HG03135 (cell line): ENCODE results near the gene CTTNBP2.
"Not testable (repeated sequence)": the region's sequence is repeated elsewhere in the genome, so short reads cannot be mapped to it uniquely, and the experiment has no call there.

Experiments
- ATAC-seq: cut with Tn5 transposase; IDR thresholded peaks from one replicate; pipeline ENCODE4 v1.9.1; 2021; ENCODE audit warnings: mild to moderate bottlenecking, moderate library complexity; ENCODE audit not compliant: unreplicated experiment

Gene CTTNBP2

GRCh38 chr7:117750612-117751563 lies 122.4 kb downstream of the CTTNBP2 start:
- ATAC-seq, result no peak

DNA sequence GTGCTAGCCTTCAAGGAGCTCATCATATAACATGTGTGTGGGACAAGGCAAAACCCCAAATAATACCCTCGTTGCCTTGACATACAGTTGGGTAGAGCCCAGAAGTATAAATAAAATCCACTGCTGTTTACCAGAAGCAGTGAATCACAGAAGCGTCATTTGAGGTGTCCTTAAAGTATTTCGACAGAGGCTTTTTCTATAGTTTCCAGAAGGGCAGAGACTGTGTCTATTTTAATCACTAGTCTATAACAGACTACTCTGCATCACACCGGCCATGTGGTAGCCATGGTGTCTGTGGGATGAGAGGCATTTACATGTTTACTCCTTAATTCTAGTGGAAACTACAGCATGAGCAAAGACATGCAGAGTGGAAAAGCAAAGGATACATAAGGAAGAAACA lies 131.3 kb downstream of the CTTNBP2 start:
- no peak for ATAC-seq

DNA sequence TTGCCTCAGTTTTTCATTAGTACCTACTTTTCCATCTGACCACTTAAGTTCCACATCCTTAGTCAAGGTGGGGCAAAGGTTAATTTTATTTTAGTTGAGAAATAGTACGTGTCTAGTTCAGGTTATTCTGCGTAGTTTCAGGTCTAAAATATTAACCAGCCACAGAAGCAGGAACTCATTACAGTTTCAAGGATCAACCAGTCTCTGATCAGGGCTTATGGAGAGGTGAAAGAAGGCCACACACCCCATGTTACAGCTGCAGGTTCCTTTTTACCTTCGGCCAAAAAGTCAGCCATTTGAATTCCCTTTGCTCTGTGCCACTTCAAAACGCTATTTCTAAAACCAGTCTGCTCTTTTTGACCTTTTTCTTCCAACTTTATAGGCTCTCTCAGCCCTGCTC lies 134.2 kb downstream of the CTTNBP2 start:
- no peak for ATAC-seq

DNA sequence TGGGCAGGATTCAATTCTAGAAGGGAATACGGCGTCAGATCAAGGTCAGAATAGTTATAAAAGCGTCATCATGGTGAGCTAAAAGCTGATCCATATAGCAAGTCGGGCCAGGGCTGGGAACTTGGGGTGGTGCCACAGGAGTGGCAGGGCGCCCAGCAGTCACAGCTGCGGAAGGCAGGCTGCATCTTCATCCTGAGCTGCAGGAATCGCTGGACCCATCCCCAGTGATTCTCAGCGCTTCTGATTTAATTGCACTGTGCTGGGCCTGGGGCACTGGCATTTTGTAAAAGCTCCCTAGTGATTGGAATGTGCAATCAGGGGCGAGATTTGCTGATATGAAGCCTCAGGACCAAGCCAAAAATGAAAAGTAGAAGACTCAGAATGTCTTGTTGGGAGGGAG lies 135.3 kb downstream of the CTTNBP2 start:
- no peak for ATAC-seq

DNA sequence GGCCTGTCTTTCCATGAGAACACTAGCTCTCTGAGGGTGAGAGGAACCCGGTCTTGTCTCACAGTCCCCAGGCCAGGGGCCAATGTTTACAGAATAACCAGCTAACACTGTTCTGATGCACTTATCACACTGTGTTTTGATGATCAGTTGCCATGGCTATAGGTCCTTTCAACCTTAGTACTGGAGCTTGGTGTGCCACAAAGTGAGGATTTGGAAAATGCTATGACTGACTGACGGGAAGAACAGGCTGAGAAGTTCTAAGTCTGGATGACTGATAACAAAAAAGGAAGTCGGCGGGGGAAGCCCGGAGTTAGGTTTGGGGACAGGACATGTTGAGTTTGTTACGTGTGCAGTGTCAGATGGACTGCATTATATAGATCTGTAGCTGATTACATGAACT lies 141.8 kb downstream of the CTTNBP2 start:
- peak; percentile 89 for ATAC-seq

- no peak for ATAC-seq
Measured at GRCh38 chr7:117730390-117730789, 142.9 kb downstream of the CTTNBP2 start.

GRCh38 chr7:117728890-117729624 lies 144.2 kb downstream of the CTTNBP2 start:
- ATAC-seq, result peak; percentile 49

DNA sequence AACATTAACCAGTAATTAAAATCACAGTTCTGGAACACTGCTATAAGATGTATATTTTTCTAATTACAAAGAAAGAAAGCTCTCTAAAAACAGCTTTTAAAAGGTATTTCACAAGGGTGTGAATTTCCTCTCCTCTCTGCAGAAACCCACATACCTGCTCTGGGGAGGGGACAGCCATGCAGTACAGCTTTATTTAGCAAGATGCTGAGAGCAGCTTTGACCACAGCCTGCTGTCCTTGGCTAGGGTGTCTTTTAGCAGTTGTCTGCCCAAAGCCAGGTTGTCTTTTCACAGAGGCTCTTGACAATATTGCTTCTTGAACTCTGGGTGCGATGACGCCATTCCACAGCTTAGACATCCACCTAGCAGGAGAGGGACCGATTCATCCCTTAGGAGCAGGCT lies 148.3 kb downstream of the CTTNBP2 start:
- ATAC-seq, result no peak

DNA sequence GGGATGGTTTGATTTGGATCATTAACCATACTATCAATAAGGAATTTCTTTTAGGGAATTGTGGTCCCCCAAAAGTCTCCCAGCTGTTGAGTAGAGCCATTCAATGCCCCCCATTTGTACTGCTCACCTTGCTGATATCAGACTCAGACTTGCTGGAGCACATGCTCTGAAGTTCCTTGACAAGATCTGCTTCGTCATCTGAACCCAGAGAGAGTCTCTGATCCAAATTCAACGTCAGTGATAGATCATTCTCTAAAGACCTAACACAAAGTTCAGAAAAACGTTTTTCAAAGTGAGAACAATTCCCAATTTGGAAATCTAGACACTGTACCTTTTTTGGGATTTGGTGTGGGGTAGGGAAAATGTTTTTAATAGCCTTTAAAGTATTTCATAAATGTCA lies 153.9 kb downstream of the CTTNBP2 start:
- no peak for ATAC-seq

- no peak for ATAC-seq
Measured at GRCh38 chr7:117718116-117718835, 155.0 kb downstream of the CTTNBP2 start.

- no peak for ATAC-seq
Measured at GRCh38 chr7:117717357-117717756, 155.9 kb downstream of the CTTNBP2 start.

GRCh38 chr7:117716707-117717299 lies 156.4 kb downstream of the CTTNBP2 start:
- no peak for ATAC-seq

GRCh38 chr7:117715784-117716445 lies 157.3 kb downstream of the CTTNBP2 start:
- peak; percentile 86 for ATAC-seq

DNA sequence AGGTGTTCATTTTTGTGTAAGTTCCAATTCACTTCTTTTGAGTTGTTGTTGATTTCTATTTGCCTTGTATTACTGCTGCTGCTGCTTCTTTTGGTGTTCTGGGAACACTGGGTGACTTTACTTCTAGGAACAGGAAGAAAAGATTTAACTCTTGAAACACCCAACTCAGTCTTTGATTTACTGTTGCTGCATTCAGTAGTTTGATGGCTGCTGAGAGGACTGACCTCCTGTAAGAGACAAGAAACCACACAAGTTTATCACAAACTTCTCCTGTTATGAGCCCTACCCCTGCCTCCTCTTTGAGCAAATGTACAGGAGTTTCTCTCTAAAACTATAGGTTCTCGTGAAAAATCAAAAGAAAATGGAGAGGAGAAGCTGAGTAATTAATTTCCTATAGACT lies 161.7 kb downstream of the CTTNBP2 start:
- no peak for ATAC-seq

- not testable (repeated sequence) for ATAC-seq
Measured at GRCh38 chr7:117708173-117708572, 165.1 kb downstream of the CTTNBP2 start.

GRCh38 chr7:117707080-117707479 lies 166.2 kb downstream of the CTTNBP2 start:
- no peak for ATAC-seq

GRCh38 chr7:117706210-117706609 lies 167.0 kb downstream of the CTTNBP2 start:
- no peak for ATAC-seq

GRCh38 chr7:117705630-117706029 lies 167.6 kb downstream of the CTTNBP2 start:
- no peak for ATAC-seq

DNA sequence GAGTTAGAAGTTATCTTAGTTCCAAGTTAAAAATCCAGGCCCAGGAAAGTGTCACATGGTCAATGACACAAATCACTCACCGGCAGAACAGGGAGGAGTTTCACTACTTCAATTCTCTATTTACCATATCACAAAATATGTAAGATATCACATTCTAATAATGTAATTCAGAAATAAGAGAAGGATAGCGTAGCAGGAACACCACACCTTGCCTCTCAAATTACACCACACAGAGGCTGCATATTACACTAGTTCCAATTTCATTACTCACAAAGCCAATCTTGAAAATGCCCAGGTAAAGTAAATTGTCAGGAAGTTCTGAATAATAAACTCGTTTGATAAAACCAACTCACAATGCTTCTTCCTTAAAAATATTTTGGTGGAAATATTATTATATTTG lies 169.2 kb downstream of the CTTNBP2 start:
- no peak for ATAC-seq

- no peak for ATAC-seq
Measured at GRCh38 chr7:117698018-117698417, 175.2 kb downstream of the CTTNBP2 start.
